Esophagus muscularis mucosa (tissue), 4 donors: Measurements from ENCODE around the gene ANKRD33. TPM values are rescaled to one million over a fixed set of nuclear protein-coding genes. Genes with fewer than 3 reads are reported as not detected.

ENCODE experiments used
- DNase-seq: peaks from one replicate; pipeline ENCODE4 v3.0.0-alpha.2; 2017; ENCODE audit errors: extremely low spot score
- H3K27ac ChIP-seq, 4 donors: fragments of 200-600 bp; sonication (generic); replicated peaks in 1 of 4; 1 replicate in 3 of 4; 2 replicates in 1 of 4; pipeline ENCODE4 v1.5.1; 2016 to 2019; ENCODE audit warnings: mild to moderate bottlenecking in 1 of 4
- H3K27me3 ChIP-seq, 4 donors: fragments of 200-600 bp; sonication (generic); one replicate each; pipeline versions ENCODE4 v1.5.1 to v1.6.0; 2016 to 2019
- H3K36me3 ChIP-seq, 4 donors: fragments of 200-600 bp; sonication (generic); one replicate each; pipeline ENCODE4 v1.5.1; 2016 to 2019
- H3K4me1 ChIP-seq, 4 donors: fragments of 200-600 bp; sonication (generic); one replicate each; pipeline ENCODE4 v1.5.1; 2016 to 2019
- H3K4me3 ChIP-seq, 4 donors: fragments of 200-600 bp; sonication (generic); 1 replicate in 2 of 4; 2 replicates in 2 of 4; pipeline ENCODE4 v1.5.1; 2016 to 2019; ENCODE audit warnings: mild to moderate bottlenecking in 4 of 4, moderate library complexity in 1 of 4
- H3K9me3 ChIP-seq, 4 donors: fragments of 200-600 bp; sonication (generic); 1 replicate in 3 of 4; 2 replicates in 1 of 4; pipeline ENCODE4 v1.5.1; 2016 to 2019
- EP300 ChIP-seq: sonication (generic); formaldehyde crosslinking; IDR thresholded peaks from one replicate; pipeline ENCODE4 v1.6.1; 2017; ENCODE audit warnings: antibody characterized with exemption
- POLR2A ChIP-seq: fragments of 450-650 bp; IDR thresholded peaks from one replicate; pipeline ENCODE4 v1.6.1; 2017; ENCODE audit warnings: antibody characterized with exemption, moderate library complexity, mild to moderate bottlenecking, low read depth
- POLR2AphosphoS5 ChIP-seq, 2 donors: sonication (generic); formaldehyde crosslinking; IDR thresholded peaks; one replicate each; pipeline ENCODE4 v1.6.1; 2017; ENCODE audit warnings: antibody characterized with exemption in 2 of 2
- WGBS: methylation state at CpG from one replicate; pipeline ENCODE4 v1.1.5; 2018; 5-methylcytosine and 5-hydroxymethylcytosine counted together
- intact Hi-C: fragments of 100-400 bp; cut with DNase I; formaldehyde crosslinking; loops from one replicate; pipeline ENCODE4 v1.15.1; 2023
- total RNA-seq, 4 donors: library from RNA; depleted of rRNA; stranded (reverse); fragments of >200 nt; gene quantifications; one replicate each; pipeline versions ENCODE4 v1.1.0 to v1.2.1, GENCODE V29; 2016
- TF ChIP-seq, protein P1 (sequence below), 3 experiments: fragments of 200-600 bp in 2 of 3; fragments of 450-650 bp in 1 of 3; sonication (generic) in 2 of 3; IDR thresholded peaks; one replicate each; pipeline ENCODE4 v1.5.1; 2017 to 2019; ENCODE audit warnings: antibody characterized with exemption in 3 of 3, mild to moderate bottlenecking in 2 of 3, moderate library complexity in 1 of 3

The ANKRD33 gene
- total RNA-seq, 4 donors from 2014 or later, result not detected

DNA sequence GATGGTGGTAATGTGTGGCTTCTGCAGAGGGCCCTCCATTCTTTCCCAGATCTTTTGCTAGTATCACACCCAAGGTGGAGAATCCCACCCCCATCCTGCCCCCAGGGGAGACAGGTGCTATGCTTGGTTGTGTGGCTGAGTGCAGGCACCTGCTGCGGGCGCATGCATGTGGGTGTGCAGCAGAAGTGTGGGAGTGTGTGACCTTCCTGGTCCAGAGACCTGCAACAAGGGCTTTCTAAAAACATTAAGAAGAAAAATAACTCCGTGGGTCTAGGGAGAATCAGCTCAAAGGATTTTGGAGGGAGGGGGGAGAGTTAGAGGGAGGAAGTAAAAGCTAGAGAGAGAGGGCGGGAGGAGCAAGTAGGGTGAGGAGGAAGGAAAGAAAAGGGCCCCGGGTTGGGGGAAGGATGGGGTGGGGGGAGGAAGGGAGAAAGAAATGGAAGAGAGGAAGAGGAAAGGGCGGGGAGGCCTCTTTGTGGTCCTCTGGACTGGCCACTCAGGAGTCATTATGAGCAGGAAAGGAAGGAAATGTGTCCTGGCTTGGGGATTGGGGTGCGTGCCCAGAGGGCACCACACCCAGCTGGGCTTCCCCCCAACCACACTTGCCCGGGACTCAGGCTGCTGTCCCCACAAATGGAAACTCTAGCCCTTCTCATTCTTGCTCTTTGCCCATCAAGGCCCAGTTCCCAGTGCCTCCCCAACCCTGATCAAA is 36.3 kb upstream of the ANKRD33 start:
- H3K4me3 ChIP-seq, result no peak overlapping the region

GRCh38 chr12:51852404-51853137 is 35.3 kb upstream of the ANKRD33 start:
- no peaks in the 10 kb centered on the region for H3K9me3 ChIP-seq
- H3K36me3 ChIP-seq, result no peaks in the 10 kb centered on the region
- peaks cover 0 to 45% (median 10%) of the 10 kb centered on the region in 4 donors for H3K27me3 ChIP-seq
- intact Hi-C loops, result no loop called here
- DNase-seq, result no peak
- TF ChIP-seq POLR2A (no peak), EP300 (no peak), POLR2AphosphoS5 (IDR thresholded peaks at IDR 0.05) (no peak)
- TF ChIP-seq, protein P1, sequence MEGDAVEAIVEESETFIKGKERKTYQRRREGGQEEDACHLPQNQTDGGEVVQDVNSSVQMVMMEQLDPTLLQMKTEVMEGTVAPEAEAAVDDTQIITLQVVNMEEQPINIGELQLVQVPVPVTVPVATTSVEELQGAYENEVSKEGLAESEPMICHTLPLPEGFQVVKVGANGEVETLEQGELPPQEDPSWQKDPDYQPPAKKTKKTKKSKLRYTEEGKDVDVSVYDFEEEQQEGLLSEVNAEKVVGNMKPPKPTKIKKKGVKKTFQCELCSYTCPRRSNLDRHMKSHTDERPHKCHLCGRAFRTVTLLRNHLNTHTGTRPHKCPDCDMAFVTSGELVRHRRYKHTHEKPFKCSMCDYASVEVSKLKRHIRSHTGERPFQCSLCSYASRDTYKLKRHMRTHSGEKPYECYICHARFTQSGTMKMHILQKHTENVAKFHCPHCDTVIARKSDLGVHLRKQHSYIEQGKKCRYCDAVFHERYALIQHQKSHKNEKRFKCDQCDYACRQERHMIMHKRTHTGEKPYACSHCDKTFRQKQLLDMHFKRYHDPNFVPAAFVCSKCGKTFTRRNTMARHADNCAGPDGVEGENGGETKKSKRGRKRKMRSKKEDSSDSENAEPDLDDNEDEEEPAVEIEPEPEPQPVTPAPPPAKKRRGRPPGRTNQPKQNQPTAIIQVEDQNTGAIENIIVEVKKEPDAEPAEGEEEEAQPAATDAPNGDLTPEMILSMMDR (IDR thresholded peaks at IDR 0.05), result no peak
- H3K4me1 ChIP-seq, result peaks cover 17 to 46% (median 44%) of the 10 kb centered on the region in 4 donors
- no peak overlapping the region for H3K4me3 ChIP-seq
- 90% methylated on average over 5 of the region's 5 CpGs for WGBS
- H3K27ac ChIP-seq, result no peak overlapping the region

More for the DNA sequence above, 36.3 kb upstream of the ANKRD33 start:
- Histone ChIP-seq H3K9me3 (no peaks in the 10 kb centered on the region), H3K27ac (peak overlapping the region in 2 of 4 donors; percentile 6 to 18), H3K36me3 (no peaks in the 10 kb centered on the region), H3K4me1 (peaks cover 27 to 56% (median 54%) of the 10 kb centered on the region in 4 donors), H3K27me3 (peaks cover 0 to 48% (median 20%) of the 10 kb centered on the region in 4 donors)
- TF ChIP-seq, protein P1 (IDR thresholded peaks at IDR 0.05), result no peak
- TF ChIP-seq EP300 (no peak), POLR2AphosphoS5 (IDR thresholded peaks at IDR 0.05) (no peak), POLR2A (no peak)
- intact Hi-C loops, result no loop called here
- 60% methylated on average over 8 of the region's 8 CpGs for WGBS
- no peak for DNase-seq

GRCh38 chr12:51855586-51856428 is 32.1 kb upstream of the ANKRD33 start:
- peak overlapping the region; percentile 22 to 51 (median 30) for H3K4me3 ChIP-seq
- intact Hi-C loops, result no loop called here

GRCh38 chr12:51860986-51861385 is 26.9 kb upstream of the ANKRD33 start:
- no peak for DNase-seq
- Histone ChIP-seq H3K27me3 (peaks cover 0 to 66% (median 7%) of the 10 kb centered on the region in 4 donors), H3K9me3 (no peaks in the 10 kb centered on the region), H3K4me3 (no peak overlapping the region), H3K36me3 (no peaks in the 10 kb centered on the region), H3K4me1 (peaks cover 11 to 24% (median 20%) of the 10 kb centered on the region in 4 donors), H3K27ac (no peak overlapping the region)
- 91% methylated on average over 3 of the region's 3 CpGs for WGBS
- intact Hi-C loops, result no loop called here
- TF ChIP-seq, protein P1 (IDR thresholded peaks at IDR 0.05), result no peak
- TF ChIP-seq POLR2A (no peak), POLR2AphosphoS5 (IDR thresholded peaks at IDR 0.05) (no peak), EP300 (no peak)

More at GRCh38 chr12:51855586-51856428, 32.1 kb upstream of the ANKRD33 start:
- Histone ChIP-seq H3K4me1 (peaks cover 1 to 22% (median 19%) of the 10 kb centered on the region in 4 donors), H3K36me3 (no peaks in the 10 kb centered on the region), H3K27ac (peak overlapping the region in 1 of 4 donors; percentile 10), H3K27me3 (peaks cover 0 to 34% (median 0%) of the 10 kb centered on the region in 4 donors), H3K9me3 (no peaks in the 10 kb centered on the region)
- 48% methylated on average over 11 of the region's 21 CpGs for WGBS
- no peak for DNase-seq
- TF ChIP-seq, protein P1 (IDR thresholded peaks at IDR 0.05), result no peak
- TF ChIP-seq POLR2AphosphoS5 (IDR thresholded peaks at IDR 0.05) (no peak), EP300 (no peak), POLR2A (no peak)
